H1 (cell line): ENCODE data around the gene PRKAR1B. TPM values are rescaled to one million over a fixed set of nuclear protein-coding genes. Genes with fewer than 3 reads are reported as not detected.
"Not testable (repeated sequence)": the region's sequence is repeated elsewhere in the genome, so short reads cannot be mapped to it uniquely, and the experiment has no call there.

Source experiments
- CTCF ChIA-PET: fragments of 300-600 bp; sonication (Branson Sonifier 250); formaldehyde crosslinking; loops from one replicate; lab custom pipeline; 2021; ENCODE audit not compliant: partially characterized antibody; lab: Charles Lee
- POLR2A ChIA-PET: fragments of 300-600 bp; sonication (Branson Sonifier 250); formaldehyde crosslinking; loops from one replicate; lab custom pipeline; 2021; ENCODE audit warnings: inconsistent platforms; ENCODE audit not compliant: partially characterized antibody; lab: Charles Lee
- DNase-seq, 2 experiments: peaks; one replicate each; pipeline versions ENCODE4 v3.0.0 to v3.0.0-alpha.2; 2010 to 2022; ENCODE audit warnings: low spot score in 2 of 2, low read depth in 1 of 2, mixed read lengths in 1 of 2
- FAIRE-seq: peaks from 2 replicates; lab custom pipeline; 2011; peaks lifted over from hg19 to GRCh38; lab: Jason Lieb, UNC
- H2AFZ ChIP-seq: 2 replicates; pipeline ENCODE4 v1.8.1; 2012; ENCODE audit warnings: low read length, inconsistent platforms
- H2AK5ac ChIP-seq: 2 replicates; pipeline ENCODE4 v1.6.1; 2013; ENCODE audit warnings: low read depth, low read length
- H2BK120ac ChIP-seq: replicated peaks from 2 replicates; pipeline ENCODE3; 2013; ENCODE audit warnings: low read depth, low read length, inconsistent platforms
- H2BK12ac ChIP-seq: 2 replicates; pipeline ENCODE4 v1.6.1; 2013; ENCODE audit warnings: low read depth, low read length
- H2BK15ac ChIP-seq: 2 replicates; pipeline ENCODE4 v1.6.1; 2013; ENCODE audit warnings: low read length
- H2BK20ac ChIP-seq: 2 replicates; pipeline ENCODE4 v1.6.1; 2013; ENCODE audit warnings: low read length
- H2BK5ac ChIP-seq: 2 replicates; pipeline ENCODE4 v1.6.1; 2013; ENCODE audit warnings: low read depth, low read length
- H3K14ac ChIP-seq: 2 replicates; pipeline ENCODE4 v1.6.1; 2013; ENCODE audit warnings: inconsistent platforms; ENCODE audit not compliant: insufficient read length
- H3K18ac ChIP-seq: 2 replicates; pipeline ENCODE4 v1.6.1; 2013; ENCODE audit warnings: low read length; ENCODE audit errors: extremely low read depth
- H3K23ac ChIP-seq: 2 replicates; pipeline ENCODE4 v1.6.1; 2013; ENCODE audit warnings: inconsistent platforms; ENCODE audit not compliant: insufficient read length
- H3K23me2 ChIP-seq: 2 replicates; pipeline ENCODE4 v1.6.1; 2013; ENCODE audit warnings: low read depth, low read length
- H3K27ac ChIP-seq: 2 replicates; pipeline ENCODE4 v1.6.1; 2011; ENCODE audit warnings: low read depth, low read length, inconsistent platforms
- H3K27me3 ChIP-seq, 4 experiments: replicated peaks in 1 of 4; 1 replicate in 1 of 4; 2 replicates in 3 of 4; pipeline versions ENCODE4 v1.6.1 to v1.8.1; 2011 to 2013; ENCODE audit warnings: low read length in 3 of 4, mild to moderate bottlenecking in 3 of 4, inconsistent platforms in 2 of 4, mixed read lengths in 2 of 4, moderate library complexity in 1 of 4; ENCODE audit not compliant: control insufficient read depth in 3 of 4, insufficient read depth in 3 of 4; ENCODE audit errors: extremely low read depth in 1 of 4
- H3K36me3 ChIP-seq, 4 experiments: 2 replicates each; pipeline versions ENCODE4 v1.6.1 to v1.8.1; 2011 to 2013; ENCODE audit warnings: mild to moderate bottlenecking in 4 of 4, low read length in 3 of 4, moderate library complexity in 2 of 4, control low read depth in 1 of 4, inconsistent platforms in 1 of 4; ENCODE audit not compliant: insufficient read depth in 4 of 4, control insufficient read depth in 2 of 4
- H3K4ac ChIP-seq: replicated peaks from 2 replicates; pipeline ENCODE3; 2013; ENCODE audit warnings: low read length, low read depth, mixed read lengths, inconsistent platforms; ENCODE audit not compliant: insufficient read length
- H3K4me1 ChIP-seq, 4 experiments: replicated peaks in 1 of 4; 1 replicate in 1 of 4; 2 replicates in 3 of 4; pipeline versions ENCODE4 v1.6.1 to v1.8.1; 2011 to 2013; ENCODE audit warnings: low read length in 3 of 4, inconsistent platforms in 2 of 4, mixed read lengths in 1 of 4; ENCODE audit not compliant: insufficient read depth in 4 of 4, control insufficient read depth in 3 of 4
- H3K4me2 ChIP-seq, 2 experiments: 2 replicates each; pipeline versions ENCODE4 v1.6.1 to v1.8.1; 2011 to 2013; ENCODE audit warnings: low read depth in 2 of 2, low read length in 2 of 2, control low read depth in 1 of 2, inconsistent platforms in 1 of 2, mild to moderate bottlenecking in 1 of 2; ENCODE audit not compliant: insufficient read depth in 1 of 2
- H3K4me3 ChIP-seq, 4 experiments: fragments of 200-600, 300-600 bp in 1 of 4; sonication (generic), shearing (Covaris generic), sonication (Bioruptor Twin) in 1 of 4; 2 replicates each; pipeline versions ENCODE4 v1.5.1 to v1.8.1; 2011 to 2016; ENCODE audit warnings: low read length in 4 of 4, low read depth in 3 of 4, control low read depth in 2 of 4, inconsistent platforms in 2 of 4, mild to moderate bottlenecking in 2 of 4, mixed read lengths in 1 of 4, moderate library complexity in 1 of 4; ENCODE audit not compliant: insufficient read depth in 2 of 4; ENCODE audit errors: extremely low read depth in 1 of 4
- H3K56ac ChIP-seq: replicated peaks from 2 replicates; pipeline ENCODE3; 2013; ENCODE audit warnings: low read depth, mild to moderate bottlenecking, mixed read lengths, low read length, inconsistent platforms; ENCODE audit not compliant: insufficient read length
- H3K79me1 ChIP-seq: 2 replicates; pipeline ENCODE4 v1.6.1; 2013; ENCODE audit warnings: low read depth, low read length, control low read depth
- H3K79me2 ChIP-seq, 2 experiments: 2 replicates each; pipeline versions ENCODE4 v1.6.1 to v1.8.1; 2012 to 2013; ENCODE audit warnings: low read length in 2 of 2, mild to moderate bottlenecking in 2 of 2, inconsistent platforms in 1 of 2; ENCODE audit not compliant: insufficient read depth in 2 of 2, control insufficient read depth in 1 of 2
- H3K9ac ChIP-seq, 4 experiments: replicated peaks in 1 of 4; 1 replicate in 1 of 4; 2 replicates in 3 of 4; pipeline versions ENCODE4 v1.6.1 to v1.8.1; 2011 to 2013; ENCODE audit warnings: low read depth in 3 of 4, low read length in 3 of 4, control low read depth in 2 of 4, mild to moderate bottlenecking in 2 of 4, moderate library complexity in 2 of 4, inconsistent platforms in 1 of 4; ENCODE audit errors: extremely low read depth in 1 of 4
- H3K9me3 ChIP-seq, 2 experiments: 2 replicates each; pipeline versions ENCODE4 v1.6.1 to v1.8.1; 2012 to 2013; ENCODE audit warnings: mild to moderate bottlenecking in 2 of 2, moderate library complexity in 2 of 2, control low read depth in 1 of 2, inconsistent platforms in 1 of 2, low read depth in 1 of 2, low read length in 1 of 2, mixed read lengths in 1 of 2; ENCODE audit not compliant: insufficient read depth in 2 of 2
- H4K20me1 ChIP-seq, 2 experiments: replicated peaks in 1 of 2; 2 replicates each; pipeline versions ENCODE3 to v1.8.1; 2011 to 2013; ENCODE audit warnings: inconsistent platforms in 2 of 2, low read length in 2 of 2, mild to moderate bottlenecking in 1 of 2; ENCODE audit not compliant: insufficient read depth in 2 of 2, control insufficient read depth in 1 of 2
- H4K5ac ChIP-seq: 2 replicates; pipeline ENCODE4 v1.6.1; 2013; ENCODE audit warnings: low read length, low read depth, mixed read lengths, inconsistent platforms; ENCODE audit not compliant: insufficient read length
- H4K8ac ChIP-seq: 2 replicates; pipeline ENCODE4 v1.8.0; 2013; ENCODE audit warnings: mild to moderate bottlenecking, moderate library complexity, low read length, inconsistent platforms; ENCODE audit not compliant: insufficient read depth; ENCODE audit errors: extremely low read depth
- H4K91ac ChIP-seq: replicated peaks from 2 replicates; pipeline ENCODE3; 2013; ENCODE audit warnings: low read length, mixed read lengths, inconsistent platforms; ENCODE audit not compliant: insufficient read length
- WGBS, 2 experiments: shearing (Covaris generic) in 1 of 2; methylation state at CpG; one replicate each; pipeline versions ENCODE4 v1.1.6 to v1.1.7; 2013 to 2015; ENCODE audit warnings: low lambda C conversion rate in 2 of 2, mixed read lengths in 2 of 2, inconsistent platforms in 1 of 2, low coverage in 1 of 2, missing lambda C conversion rate in 1 of 2; ENCODE audit not compliant: insufficient replicate concordance in 2 of 2, insufficient coverage in 1 of 2, insufficient read length in 1 of 2; ENCODE audit errors: extremely low coverage in 1 of 2, missing lambda C conversion rate in 1 of 2; 5-methylcytosine and 5-hydroxymethylcytosine counted together
- polyA plus RNA-seq, 7 experiments: library from polyadenylated mRNA; depleted of rRNA in 3 of 7; stranded (reverse) in 5 of 7; unstranded in 2 of 7; fragments of >200 nt in 5 of 7; fragments of 200-250 nt in 2 of 7; gene quantifications; 1 replicate in 5 of 7; 2 replicates in 1 of 7; 4 replicates in 1 of 7; pipeline versions ENCODE4 v1.2.1 to v1.2.3, GENCODE V29; 2011 to 2013; ENCODE audit warnings: missing spikeins in 2 of 7, mixed read lengths in 2 of 7
- total RNA-seq: library from RNA; stranded (reverse); fragmentation: NEBNext Ultra II Directional; extraction: Animal tissue kit (Norgen Biotek cat#: 25700); gene quantifications from 2 replicates; pipeline ENCODE4 v1.2.1, GENCODE V29; 2021

Gene PRKAR1B
- total and polyA plus RNA-seq, 2 of the 8 experiments (the other 6 are each of a cell fraction or from before 2014, with no cell fraction given) = 12.3 to 55.7 TPM

DNA sequence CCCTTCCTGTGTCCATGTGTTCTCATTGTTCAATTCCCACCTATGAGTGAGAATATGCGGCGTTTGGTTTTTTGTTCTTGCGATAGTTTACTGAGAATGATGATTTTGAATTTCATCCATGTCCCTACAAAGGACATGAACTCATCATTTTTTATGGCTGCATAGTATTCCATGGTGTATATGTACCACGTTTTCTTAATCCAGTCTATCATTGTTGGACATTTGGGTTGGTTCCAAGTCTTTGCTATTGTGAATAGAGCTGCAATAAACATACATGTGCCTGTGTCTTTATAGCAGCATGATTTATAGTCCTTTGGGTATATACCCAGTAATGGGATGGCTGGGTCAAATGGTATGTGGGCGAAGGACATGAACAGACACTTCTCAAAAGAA is 17.0 kb upstream of the PRKAR1B start:
- H2BK5ac ChIP-seq, DNase-seq, H3K56ac ChIP-seq, CTCF ChIA-PET, H3K27ac ChIP-seq, H3K4ac ChIP-seq, H3K4me3 ChIP-seq, H2BK120ac ChIP-seq, H3K14ac ChIP-seq, H4K5ac ChIP-seq, POLR2A ChIA-PET, H3K9me3 ChIP-seq, H3K9ac ChIP-seq, FAIRE-seq, H2BK12ac ChIP-seq, H3K18ac ChIP-seq, H2BK20ac ChIP-seq, H3K4me2 ChIP-seq, H2AK5ac ChIP-seq, H3K79me1 ChIP-seq, H3K27me3 ChIP-seq, H3K23ac ChIP-seq, H4K8ac ChIP-seq, H2BK15ac ChIP-seq, H4K91ac ChIP-seq, H3K23me2 ChIP-seq, H3K4me1 ChIP-seq, H2AFZ ChIP-seq: not testable (repeated sequence)
- Histone ChIP-seq H3K79me2 (peaks cover 0 to 21% of the 10 kb centered on the region in 2 experiments; a peak in 2 of 4 replicates), H3K36me3 (peaks cover 5 to 15% (median 7%) of the 10 kb centered on the region in 4 experiments; a peak in 7 of 8 replicates), H4K20me1 (peaks cover 0 to 23% of the 10 kb centered on the region in 2 experiments)
- WGBS, 2 experiments = 94% methylated on average over 5 of the region's 5 CpGs; no CpG with 5 or more reads in 1 of the 2 experiments
